Measurements from ENCODE around the gene CRY2. TPM values are rescaled to one million over a fixed set of nuclear protein-coding genes. Genes with fewer than 3 reads are reported as not detected.
"Not testable (repeated sequence)": the region's sequence is repeated elsewhere in the genome, so short reads cannot be mapped to it uniquely, and the experiment has no call there.

Gene CRY2
- 74.2 TPM for total RNA-seq

GRCh38 chr11:45846974-45847910 lies at the start of gene CRY2:
Gene CRY2, plus strand, starts transcription at chr11:45847475. Its CDS starts 16 bp downstream, at chr11:45847491.
- intact Hi-C loops (cut with DNase I) = no loop called here
- peak; percentile 96 for ATAC-seq
- DNase-seq (ENCODE audit: low spot score) = peak; percentile 100

GRCh38 chr11:45798793-45799441 lies 48.4 kb upstream of the CRY2 start:
- no peak for ATAC-seq
- DNase-seq (ENCODE audit: low spot score) = no peak
- intact Hi-C loops (cut with DNase I) = no loop called here

DNA sequence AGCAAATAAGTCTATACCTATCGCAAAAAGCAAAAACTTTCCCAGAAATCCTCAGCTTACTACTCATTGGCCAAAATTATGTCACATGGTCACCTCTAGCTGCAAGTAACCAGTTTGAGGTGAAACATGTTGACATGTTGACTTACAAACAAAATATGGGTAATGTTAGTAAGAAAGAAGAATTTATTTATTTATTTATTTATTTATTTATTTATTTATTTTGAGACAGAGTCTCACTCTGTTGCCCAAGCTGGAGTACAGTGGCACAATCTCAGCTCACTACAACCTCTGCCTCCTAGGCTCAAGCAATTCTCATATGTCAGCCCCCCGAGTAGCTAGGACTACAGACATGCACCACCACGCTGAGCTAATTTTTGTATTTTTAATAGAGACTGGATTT lies 47.7 kb upstream of the CRY2 start:
- no peak for ATAC-seq
- DNase-seq (ENCODE audit: low spot score) = no peak
- intact Hi-C loops (cut with DNase I) = no loop called here

DNA sequence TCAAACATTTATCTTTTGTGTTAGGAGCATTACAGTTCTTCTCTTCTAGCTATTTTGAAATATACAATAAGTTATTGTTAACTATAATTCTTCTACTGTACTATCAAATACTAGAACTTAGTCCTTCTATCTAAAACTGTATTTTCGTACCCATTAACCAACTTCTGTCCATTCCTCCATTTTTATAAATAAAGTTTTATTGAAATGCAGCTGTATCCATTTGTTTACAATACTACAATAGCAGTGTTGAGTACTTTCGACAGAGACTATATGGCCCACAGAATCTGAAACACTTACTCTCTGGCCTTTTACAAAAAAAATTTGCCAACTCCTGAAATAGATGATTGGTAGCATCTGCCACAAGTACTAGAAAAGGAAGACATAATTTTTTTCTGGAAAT lies 47.0 kb upstream of the CRY2 start:
- intact Hi-C loops (cut with DNase I) = no loop called here
- no peak for DNase-seq (ENCODE audit: low spot score)
- ATAC-seq = no peak

DNA sequence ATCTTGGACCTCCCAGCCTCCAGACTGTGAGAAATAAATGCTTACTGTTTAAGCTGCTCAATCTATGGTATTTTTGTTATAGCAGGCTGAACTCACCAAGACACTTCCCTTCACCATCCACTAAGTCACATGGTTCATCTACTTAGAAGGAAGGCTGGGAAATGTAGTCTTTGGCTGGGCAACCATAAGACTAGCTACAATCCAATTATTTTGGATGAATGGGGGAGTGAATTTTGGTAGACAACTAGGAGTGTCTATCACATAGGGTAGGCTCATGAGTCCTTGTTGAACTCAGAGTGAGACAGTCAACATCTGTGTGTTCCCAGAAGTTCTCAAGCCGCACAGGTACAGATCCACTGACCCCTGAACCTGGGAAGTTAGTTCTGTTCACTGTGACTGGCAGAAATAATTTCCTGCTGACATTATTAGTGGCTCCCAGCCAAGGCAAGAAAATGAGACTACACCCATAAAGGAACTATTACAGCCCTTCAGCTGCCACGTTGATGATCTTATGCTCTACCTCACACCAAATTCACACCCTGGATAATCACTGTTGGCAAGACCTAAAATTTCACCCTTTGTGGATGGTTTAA lies 45.5 kb upstream of the CRY2 start:
- no peak for ATAC-seq
- no peak for DNase-seq (ENCODE audit: low spot score)
- intact Hi-C loops (cut with DNase I) = no loop called here

GRCh38 chr11:45802531-45803317 lies 44.6 kb upstream of the CRY2 start:
- intact Hi-C loops (cut with DNase I) = no loop called here
- DNase-seq (ENCODE audit: low spot score) (no peak), ATAC-seq (no peak)

GRCh38 chr11:45803971-45804760 lies 43.1 kb upstream of the CRY2 start:
- peak; percentile 88 for DNase-seq (ENCODE audit: low spot score)
- ATAC-seq = peak; percentile 73
- intact Hi-C loops (cut with DNase I) = no loop called here

DNA sequence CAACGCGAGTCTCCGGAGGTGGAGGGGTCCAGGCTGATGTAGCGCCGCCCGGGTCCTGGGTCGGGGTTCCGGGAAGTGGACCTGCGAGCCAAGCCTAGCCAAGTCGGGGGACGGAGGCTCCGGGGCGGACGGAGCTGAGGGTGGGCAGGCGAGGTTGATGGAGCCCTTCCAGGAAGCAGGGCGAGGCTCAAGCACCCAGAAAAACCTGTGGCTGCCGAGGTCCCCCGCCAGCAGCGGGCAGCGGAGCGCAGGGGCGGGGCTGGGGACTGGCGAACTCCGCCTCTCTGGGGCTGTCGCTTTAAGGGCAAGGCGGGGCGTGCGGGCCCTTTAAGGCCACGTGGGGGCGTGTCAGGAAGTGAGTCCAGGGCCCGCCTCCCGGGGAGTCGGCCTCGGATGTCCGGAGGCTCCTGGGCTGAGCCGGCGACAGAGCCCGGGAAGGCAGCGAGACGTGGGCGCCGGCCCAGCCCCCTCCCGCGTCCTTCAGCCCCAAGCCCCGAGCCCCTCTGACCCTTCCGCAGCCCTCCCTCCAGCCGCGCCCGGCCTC lies 42.4 kb upstream of the CRY2 start, which contains the start of gene SLC35C1:
Gene SLC35C1, plus strand, starts transcription at position 389 of the 544 bp plus-strand sequence. CDS start 653 bp downstream, outside the sequence.
- DNase-seq (ENCODE audit: low spot score) (peak; percentile 98), ATAC-seq (peak; percentile 97)
- intact Hi-C loops (cut with DNase I) = no loop called here

GRCh38 chr11:45805305-45806071 lies 41.8 kb upstream of the CRY2 start:
- intact Hi-C loops (cut with DNase I) = no loop called here
- peak; percentile 67 for DNase-seq (ENCODE audit: low spot score)
- peak; percentile 48 for ATAC-seq

DNA sequence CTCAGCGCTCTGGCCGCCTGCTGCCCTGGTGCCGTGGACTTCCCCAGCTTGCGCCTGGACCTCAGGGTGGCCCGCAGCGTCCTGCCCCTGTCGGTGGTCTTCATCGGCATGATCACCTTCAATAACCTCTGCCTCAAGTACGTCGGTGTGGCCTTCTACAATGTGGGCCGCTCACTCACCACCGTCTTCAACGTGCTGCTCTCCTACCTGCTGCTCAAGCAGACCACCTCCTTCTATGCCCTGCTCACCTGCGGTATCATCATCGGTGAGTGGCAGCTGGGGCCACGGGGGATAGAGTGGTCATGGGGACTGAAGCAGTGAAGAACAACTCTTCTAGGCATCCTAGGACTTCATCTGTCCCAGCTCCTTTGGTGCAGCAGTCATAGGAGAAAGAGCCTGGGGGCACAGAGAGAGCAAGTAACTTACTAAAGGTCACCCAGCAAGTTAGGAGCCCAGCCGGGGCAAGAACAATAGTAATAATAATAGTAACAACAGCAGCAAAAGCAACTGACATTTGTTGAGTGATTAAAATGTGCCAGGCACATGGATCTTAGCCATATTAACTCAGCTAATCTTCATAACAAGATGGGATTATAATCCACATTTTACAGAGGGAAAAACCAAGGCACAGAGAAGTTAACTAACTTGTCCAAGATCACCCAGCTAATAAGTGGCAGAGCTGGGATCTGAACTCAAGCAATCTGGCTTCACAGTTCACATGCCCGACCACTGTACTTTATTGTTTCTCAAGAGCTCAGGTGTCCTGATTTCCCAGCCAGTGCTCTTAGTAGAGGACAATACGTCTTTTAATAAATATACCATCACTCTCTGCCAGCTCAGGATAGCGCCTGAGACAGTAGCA lies 41.0 kb upstream of the CRY2 start:
- DNase-seq (ENCODE audit: low spot score) (no peak), ATAC-seq (no peak)
- intact Hi-C loops (cut with DNase I) = no loop called here

- ATAC-seq (no peak), DNase-seq (ENCODE audit: low spot score) (no peak)
- intact Hi-C loops (cut with DNase I) = no loop called here
Observed at GRCh38 chr11:45806937-45807791, 40.1 kb upstream of the CRY2 start.

- no peak for DNase-seq (ENCODE audit: low spot score)
- ATAC-seq = no peak
- intact Hi-C loops (cut with DNase I) = no loop called here
Observed at GRCh38 chr11:45807792-45808238, 39.5 kb upstream of the CRY2 start.

- DNase-seq (ENCODE audit: low spot score); intact Hi-C loops (cut with DNase I); ATAC-seq: not testable (repeated sequence)
Observed at GRCh38 chr11:45808427-45808826, 38.8 kb upstream of the CRY2 start.

DNA sequence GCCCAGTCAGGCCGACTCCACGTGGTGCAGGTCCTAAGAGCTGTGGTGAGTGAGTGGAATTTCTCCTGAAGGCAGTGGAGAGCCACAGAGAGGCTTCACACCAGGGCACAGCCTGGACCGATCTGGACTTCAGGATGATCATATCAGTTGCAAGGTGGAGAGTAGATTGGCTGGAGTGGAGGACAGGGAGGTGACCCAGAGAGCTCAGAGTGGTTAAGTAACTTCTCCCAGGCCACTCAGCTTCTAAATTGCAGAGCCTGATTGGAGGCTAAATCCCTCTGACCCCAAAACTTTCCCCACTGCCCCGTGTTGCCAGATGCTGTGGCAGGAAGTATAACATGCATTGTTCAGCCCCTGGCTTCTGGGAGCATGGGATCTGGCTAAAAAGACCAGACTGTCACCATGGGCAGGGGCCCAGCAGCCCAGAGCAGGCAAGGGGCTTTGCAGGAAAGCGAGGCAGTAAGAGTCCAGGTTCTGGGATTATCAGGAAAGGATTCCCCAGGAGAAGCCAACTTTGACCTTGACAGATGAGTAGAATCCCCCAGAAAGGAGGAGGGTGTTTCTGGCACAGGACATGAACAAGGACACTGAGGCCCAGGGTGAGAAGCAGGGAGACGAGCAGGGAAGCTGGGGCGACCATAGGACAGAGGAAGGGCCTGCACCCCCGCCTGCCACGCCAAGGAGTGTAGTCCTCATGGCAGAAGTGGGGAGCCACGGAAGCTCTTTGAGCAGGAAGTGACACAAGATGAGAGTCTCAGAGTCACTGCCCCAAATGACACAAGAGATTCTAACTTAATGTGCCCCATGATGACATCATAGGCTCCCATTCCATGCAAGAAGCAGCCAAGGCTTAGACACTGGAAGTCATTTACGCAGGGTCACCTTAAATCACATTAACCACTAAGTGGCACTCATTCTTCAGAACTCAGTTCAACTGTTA lies 37.5 kb upstream of the CRY2 start:
- DNase-seq (ENCODE audit: low spot score) = no peak
- ATAC-seq = no peak
- intact Hi-C loops (cut with DNase I) = no loop called here

Data from sciatic nerve (tissue), 2 donors.